Aorta (tissue), 4 donors: ENCODE measurements around the gene WDFY1. TPM values are rescaled to one million over a fixed set of nuclear protein-coding genes. Genes with fewer than 3 reads are reported as not detected.

Experiments
- polyA plus RNA-seq, 2 donors: library from polyadenylated mRNA; stranded (reverse); fragments of 200-250 nt; gene quantifications; one replicate each; pipeline ENCODE4 v1.2.3, GENCODE V29; 2013
- total RNA-seq, 2 donors: library from RNA; stranded (reverse); fragmentation: NEBNext Ultra II Directional; extraction: Animal tissue kit (Norgen Biotek cat#: 25700); gene quantifications; one replicate each; pipeline ENCODE4 v1.2.1, GENCODE V29; 2021
- donor health status: healthy with polysubstance abuse.
- donor health status: Bipolar disorder and iron deficiency.
- donor health status: DM: no; HTN: no; CAD: no.
- donor health status: DM: yes; HTN: yes; CAD: no.

Gene WDFY1
- total and polyA plus RNA-seq, 4 donors: 17.4 to 56.5 (median 37.1) TPM

Other genes with a start within 250 kb of the WDFY1 start
- gene AP1S3, start 107.8 kb downstream of the WDFY1 start, total RNA-seq: 1 to 10 TPM in 1 of 2 donors, under 1 TPM in 1; 0.91 to 2.0 TPM
- gene AP1S3, start 107.8 kb downstream of the WDFY1 start, polyA plus RNA-seq: under 1 TPM; 0.26 to 0.50 TPM
- 10 to 100 TPM; 11.6 to 13.5 TPM for gene MRPL44, start 12.1 kb upstream of the WDFY1 start, total RNA-seq
- 10 to 100 TPM; 13.7 to 14.4 TPM for gene MRPL44, start 12.1 kb upstream of the WDFY1 start, polyA plus RNA-seq
- gene SERPINE2, start 94.0 kb upstream of the WDFY1 start, total RNA-seq: 100 to 1,000 TPM; 183 to 222 TPM
- 10 to 100 TPM; 11.7 to 12.3 TPM for gene SERPINE2, start 94.0 kb upstream of the WDFY1 start, polyA plus RNA-seq